Colon (tissue), 2 donors: Measurements from ENCODE around the gene ZNF526.

Source experiments
- FAIRE-seq: peaks from 2 replicates; lab custom pipeline; 2012; peaks lifted over from hg19 to GRCh38; lab: Jason Lieb, UNC
- donor health status: control.
- donor health status: control.

Gene ZNF526

GRCh38 chr19:42225718-42226292 lies 5.7 kb downstream of the ZNF526 start:
- FAIRE-seq = no peak

- FAIRE-seq = no peak
These were observed 6.8 kb downstream of the ZNF526 start for GRCh38 chr19:42226886-42227285.

- no peak for FAIRE-seq
These were observed 8.5 kb downstream of the ZNF526 start for GRCh38 chr19:42228641-42229040.

GRCh38 chr19:42229301-42229854 lies 9.3 kb downstream of the ZNF526 start:
- no peak for FAIRE-seq

- no peak for FAIRE-seq
These were observed 9.8 kb downstream of the ZNF526 start for GRCh38 chr19:42229855-42230351.

- no peak for FAIRE-seq
These were observed 10.5 kb downstream of the ZNF526 start for GRCh38 chr19:42230571-42230970.

- FAIRE-seq = no peak
These were observed 12.3 kb downstream of the ZNF526 start for GRCh38 chr19:42232435-42232834.

- FAIRE-seq = no peak
These were observed 13.0 kb downstream of the ZNF526 start for GRCh38 chr19:42233106-42233505.

- FAIRE-seq = no peak
These were observed 13.7 kb downstream of the ZNF526 start for GRCh38 chr19:42233678-42234292.

- FAIRE-seq = no peak
These were observed 14.3 kb downstream of the ZNF526 start for GRCh38 chr19:42234364-42234763.

- no peak for FAIRE-seq
These were observed 15.1 kb downstream of the ZNF526 start for GRCh38 chr19:42235181-42235580.

GRCh38 chr19:42239544-42240220 lies 19.6 kb downstream of the ZNF526 start:
- FAIRE-seq = no peak

GRCh38 chr19:42241279-42241678 lies 21.2 kb downstream of the ZNF526 start:
- FAIRE-seq = no peak

- FAIRE-seq = no peak
These were observed 22.0 kb downstream of the ZNF526 start for GRCh38 chr19:42242069-42242511.

- FAIRE-seq = peak; percentile 89
These were observed 22.6 kb downstream of the ZNF526 start, which contains the start of gene GSK3A for GRCh38 chr19:42242512-42243409. Gene GSK3A, minus strand, starts transcription at chr19:42242602. Its CDS starts 137 bp downstream, at chr19:42242465.

- FAIRE-seq = no peak
These were observed 24.5 kb downstream of the ZNF526 start for GRCh38 chr19:42244347-42245220.

GRCh38 chr19:42245231-42245630 lies 25.1 kb downstream of the ZNF526 start:
- no peak for FAIRE-seq

GRCh38 chr19:42246143-42246921 lies 26.2 kb downstream of the ZNF526 start:
- no peak for FAIRE-seq

- FAIRE-seq = no peak
These were observed 27.0 kb downstream of the ZNF526 start for GRCh38 chr19:42246922-42247639.
